Hepatocyte (in vitro differentiated cells): ENCODE results near the gene FGF2.

Experiments
- EZH2 ChIP-seq: fragments of 200-600 bp; sonication (generic); IDR thresholded peaks from 2 replicates; pipeline ENCODE4 v1.6.1; 2016; ENCODE audit warnings: antibody characterized with exemption, mild to moderate bottlenecking, borderline replicate concordance
- EZH2phosphoT487 ChIP-seq: fragments of 200-600 bp; sonication (generic); IDR thresholded peaks from one replicate; pipeline ENCODE4 v1.6.1; 2018; ENCODE audit warnings: antibody characterized with exemption, mild to moderate bottlenecking, low read depth, moderate library complexity; ENCODE audit not compliant: unreplicated experiment, severe bottlenecking
- TF ChIP-seq, protein P1 (sequence below): fragments of 200-600 bp; sonication (generic); IDR thresholded peaks from 2 replicates; pipeline ENCODE4 v1.5.1; 2016; ENCODE audit warnings: antibody characterized with exemption, mild to moderate bottlenecking; ENCODE audit not compliant: poor library complexity

DNA sequence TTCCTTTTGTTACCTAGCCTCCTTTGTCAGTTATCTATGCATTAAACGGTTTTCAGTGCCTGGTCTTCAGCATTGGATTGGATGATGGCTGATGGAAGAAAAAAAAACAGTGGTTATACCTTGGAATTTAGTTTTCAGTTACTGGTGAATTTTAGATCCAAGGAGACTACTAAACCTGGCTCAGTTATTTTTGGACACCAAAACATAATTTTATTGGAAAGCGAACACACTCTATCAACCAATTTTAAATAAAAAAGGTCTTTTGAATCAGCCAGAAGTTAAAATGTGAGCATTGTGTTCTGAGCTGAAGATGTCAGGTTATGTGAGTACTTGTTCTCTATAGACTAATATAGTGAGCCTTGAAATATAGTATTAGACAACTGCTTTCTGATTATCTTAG is 32.1 kb downstream of the FGF2 start:
- TF ChIP-seq, protein P1, sequence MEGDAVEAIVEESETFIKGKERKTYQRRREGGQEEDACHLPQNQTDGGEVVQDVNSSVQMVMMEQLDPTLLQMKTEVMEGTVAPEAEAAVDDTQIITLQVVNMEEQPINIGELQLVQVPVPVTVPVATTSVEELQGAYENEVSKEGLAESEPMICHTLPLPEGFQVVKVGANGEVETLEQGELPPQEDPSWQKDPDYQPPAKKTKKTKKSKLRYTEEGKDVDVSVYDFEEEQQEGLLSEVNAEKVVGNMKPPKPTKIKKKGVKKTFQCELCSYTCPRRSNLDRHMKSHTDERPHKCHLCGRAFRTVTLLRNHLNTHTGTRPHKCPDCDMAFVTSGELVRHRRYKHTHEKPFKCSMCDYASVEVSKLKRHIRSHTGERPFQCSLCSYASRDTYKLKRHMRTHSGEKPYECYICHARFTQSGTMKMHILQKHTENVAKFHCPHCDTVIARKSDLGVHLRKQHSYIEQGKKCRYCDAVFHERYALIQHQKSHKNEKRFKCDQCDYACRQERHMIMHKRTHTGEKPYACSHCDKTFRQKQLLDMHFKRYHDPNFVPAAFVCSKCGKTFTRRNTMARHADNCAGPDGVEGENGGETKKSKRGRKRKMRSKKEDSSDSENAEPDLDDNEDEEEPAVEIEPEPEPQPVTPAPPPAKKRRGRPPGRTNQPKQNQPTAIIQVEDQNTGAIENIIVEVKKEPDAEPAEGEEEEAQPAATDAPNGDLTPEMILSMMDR, result no peak
- no peak for TF ChIP-seq EZH2phosphoT487
- TF ChIP-seq EZH2, result no peak
